OCI-LY1 (cell line): ENCODE results near the gene SLAIN1.

ENCODE experiments used
- CTCF ChIP-seq: fragments of 200-600 bp; sonication (generic), shearing (Covaris generic); IDR thresholded peaks from 2 replicates; pipeline ENCODE4 v1.5.1; 2017; ENCODE audit warnings: mild to moderate bottlenecking, antibody characterized with exemption, low read length, moderate library complexity, mixed read lengths
- EZH2 ChIP-seq: fragments of 200-600 bp; sonication (generic), shearing (Covaris generic); IDR thresholded peaks from 2 replicates; pipeline ENCODE4 v1.8.0; 2017; ENCODE audit warnings: borderline replicate concordance, mixed run types, mild to moderate bottlenecking, antibody characterized with exemption, low read length, moderate library complexity, mixed read lengths

GRCh38 chr13:77752512-77753069 is 55.1 kb downstream of the SLAIN1 start:
- TF ChIP-seq CTCF, result no peak
- no peak for TF ChIP-seq EZH2
